ENCODE data around the gene HSPBAP1.
"Not testable (repeated sequence)": the region's sequence is repeated elsewhere in the genome, so short reads cannot be mapped to it uniquely, and the experiment has no call there.

Gene HSPBAP1

DNA sequence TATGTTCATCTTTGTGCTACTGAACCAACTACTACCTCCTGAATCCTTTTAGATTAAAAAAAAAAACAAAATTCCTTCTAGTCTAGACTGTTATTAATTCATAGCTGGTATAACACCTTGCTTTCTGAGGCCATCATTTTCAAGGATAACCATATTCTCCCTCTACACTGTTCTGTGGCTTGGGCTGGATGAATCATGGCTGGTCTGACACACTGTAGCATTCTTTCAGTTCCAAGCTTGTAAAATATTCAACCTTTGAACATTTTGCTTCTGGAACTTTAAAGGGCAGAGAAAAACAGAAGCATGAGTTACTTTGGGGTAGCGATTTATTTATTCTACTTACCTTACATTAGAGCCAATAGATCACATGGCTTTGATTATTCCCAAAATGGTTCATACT is 7.6 kb downstream of the HSPBAP1 start:
- DNase-seq (ENCODE audit: low read depth in 2 of 2, low spot score in 1 of 2), result no peak

DNA sequence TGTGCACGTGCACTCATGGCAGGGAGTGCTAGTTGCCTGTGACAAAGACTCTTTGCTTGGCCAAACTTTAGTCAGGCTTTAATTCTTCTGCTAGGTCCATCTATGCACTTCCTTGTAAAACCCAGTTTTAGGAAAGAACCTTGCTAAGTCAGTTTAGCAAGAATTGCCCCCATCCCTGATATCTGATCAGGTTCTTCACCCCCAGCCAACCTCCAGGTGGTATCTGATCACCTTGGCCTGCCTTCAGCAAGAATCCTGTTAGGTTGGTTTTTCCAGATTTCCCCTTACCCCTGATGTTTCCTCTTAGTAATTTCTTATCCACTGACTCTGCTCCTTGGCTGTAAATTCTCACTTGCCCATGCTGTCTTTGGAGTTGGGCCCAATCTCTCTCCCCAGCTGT is 8.4 kb downstream of the HSPBAP1 start:
- no peak for DNase-seq (ENCODE audit: low read depth in 2 of 2, low spot score in 1 of 2)

DNA sequence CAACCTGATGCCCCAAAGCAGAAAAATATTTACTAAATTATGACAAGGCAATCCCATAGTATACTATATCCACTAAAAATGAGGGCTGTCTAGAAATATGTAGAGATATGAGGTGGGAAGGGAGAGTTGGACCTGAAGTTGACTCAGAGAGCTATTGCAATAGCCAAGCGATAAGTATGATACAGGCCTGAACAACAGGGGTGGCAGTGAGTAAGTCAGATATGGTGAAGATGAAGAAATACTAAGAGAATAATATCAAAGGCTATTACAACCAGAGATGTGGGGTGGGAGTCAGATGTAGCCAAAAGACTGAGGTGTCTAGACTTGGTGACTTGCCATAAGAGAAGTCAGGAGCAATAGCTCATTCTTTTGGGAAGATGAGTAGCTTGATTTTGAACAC is 9.2 kb downstream of the HSPBAP1 start:
- no peak for DNase-seq (ENCODE audit: low read depth in 2 of 2, low spot score in 1 of 2)

DNA sequence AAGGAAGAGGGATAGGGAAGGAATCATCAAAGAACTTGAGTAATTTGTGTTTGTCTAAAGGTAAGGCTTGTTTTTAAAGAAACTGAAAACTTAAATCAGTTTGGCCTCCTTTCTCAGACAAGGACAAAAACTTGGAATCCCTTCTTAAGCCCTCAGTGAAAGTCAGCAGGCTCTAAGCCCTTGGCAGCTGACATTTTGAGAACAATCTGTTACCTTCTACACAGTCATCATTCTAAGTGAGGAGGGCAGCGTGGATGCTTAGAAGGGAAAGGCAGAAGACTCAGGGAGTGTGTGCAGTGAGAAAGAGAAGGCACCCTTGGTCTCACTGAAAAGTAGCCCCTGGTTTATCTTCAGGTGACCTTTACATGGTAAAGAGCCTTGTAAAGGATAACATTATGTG is 10.8 kb downstream of the HSPBAP1 start:
- DNase-seq (ENCODE audit: low read depth in 2 of 2, low spot score in 1 of 2), result no peak

DNA sequence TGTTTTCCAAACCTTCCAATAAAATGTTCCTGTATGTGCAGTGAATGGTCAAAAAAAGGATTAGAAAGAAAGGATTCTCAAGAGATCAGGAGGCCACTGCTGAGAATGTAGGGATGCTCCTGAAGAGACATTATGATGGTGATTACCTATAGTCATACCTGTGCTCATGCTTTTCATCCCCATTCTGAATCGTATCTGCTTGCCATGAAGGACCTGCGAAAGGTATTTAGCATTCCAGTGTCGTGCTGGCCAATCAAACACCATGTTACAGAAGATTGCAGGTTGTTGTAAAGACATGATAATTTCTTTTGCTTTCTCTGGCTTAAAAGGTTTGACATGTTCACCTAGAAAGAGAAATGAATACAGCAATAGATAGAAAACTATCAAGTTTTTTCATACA is 16.1 kb downstream of the HSPBAP1 start:
- DNase-seq (ENCODE audit: low read depth in 2 of 2, low spot score in 1 of 2), result no peak

DNA sequence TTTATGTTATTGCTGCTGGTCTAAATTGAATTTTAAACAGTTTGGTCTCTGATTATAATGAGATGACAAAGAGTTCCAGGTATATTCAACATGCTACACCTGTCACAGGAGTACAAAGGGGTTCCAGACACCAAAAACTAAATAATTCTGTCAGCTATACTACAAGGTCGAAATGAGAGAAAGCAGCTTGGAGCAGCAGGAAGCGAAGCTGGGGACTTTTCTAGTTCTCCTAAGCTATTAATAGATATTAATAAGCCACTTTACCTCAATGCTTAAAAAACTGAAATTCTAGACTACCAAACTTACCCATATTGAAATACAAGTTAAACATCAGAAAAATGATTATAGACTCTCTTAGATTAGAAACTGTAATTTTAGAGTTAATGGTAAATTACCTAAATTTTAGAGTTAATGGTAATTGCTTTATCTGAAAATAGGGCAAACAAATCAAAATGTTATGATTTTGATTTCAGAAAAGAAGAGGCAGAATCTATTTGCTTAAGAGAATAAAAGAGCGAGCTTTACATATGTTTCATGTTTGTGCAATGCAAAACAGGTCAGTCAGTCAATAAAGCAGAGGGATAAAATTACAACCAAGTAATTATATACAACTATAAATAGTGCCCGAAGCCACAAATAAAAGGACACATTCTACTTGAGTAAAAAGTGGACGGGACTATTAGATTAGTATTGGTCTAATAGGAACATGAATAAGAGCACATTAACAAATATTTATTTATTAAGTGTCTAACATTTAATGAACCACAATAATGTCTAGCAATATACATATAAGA is 16.8 kb downstream of the HSPBAP1 start:
- no peak for DNase-seq (ENCODE audit: low read depth in 2 of 2, low spot score in 1 of 2)

DNA sequence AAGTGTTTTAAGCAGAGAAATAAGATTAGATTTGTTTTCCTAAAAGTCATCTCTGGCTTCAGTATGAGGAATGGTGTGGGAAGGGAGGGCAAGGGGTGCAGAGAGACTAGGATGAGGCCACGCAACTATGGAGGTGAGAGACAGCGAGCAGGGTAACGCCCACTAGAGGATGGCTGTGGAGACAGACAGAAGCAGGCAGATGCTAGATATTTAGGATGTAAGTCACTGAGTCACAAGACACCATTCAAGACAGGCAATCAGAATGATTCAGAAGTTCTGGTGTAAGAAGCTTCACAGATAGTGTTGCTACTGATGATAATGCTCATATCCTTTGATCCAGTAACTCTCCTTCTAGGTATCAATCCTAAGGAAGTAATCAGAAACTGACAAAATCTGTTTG is 19.1 kb downstream of the HSPBAP1 start:
- DNase-seq (ENCODE audit: low read depth in 2 of 2, low spot score in 1 of 2), result no peak

DNA sequence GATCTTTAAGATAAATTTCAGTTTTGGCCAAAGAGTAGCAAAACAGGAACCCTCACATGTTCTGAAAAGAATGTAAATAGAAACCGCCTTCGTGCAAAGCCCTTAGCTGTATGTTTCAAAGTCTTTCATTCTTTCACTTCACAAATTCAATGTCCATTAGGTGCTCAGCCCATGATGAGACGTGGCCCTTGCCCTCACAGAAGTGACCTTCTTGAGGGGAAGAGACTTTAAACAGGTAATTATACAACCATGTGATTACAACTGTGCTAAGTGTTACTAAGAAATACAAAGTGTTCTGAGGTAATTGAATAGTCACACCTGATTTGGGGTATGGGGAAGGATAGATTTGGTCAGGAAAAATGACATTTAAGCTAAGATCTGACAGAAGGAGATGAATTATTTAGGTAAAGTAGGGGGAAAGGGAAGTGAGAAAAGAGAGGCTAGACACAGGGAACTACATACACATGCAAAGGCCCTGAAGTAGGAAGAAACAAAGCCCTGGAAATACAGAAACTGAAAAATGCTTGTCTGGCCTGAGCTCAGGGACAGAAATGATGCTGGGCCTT is 19.6 kb downstream of the HSPBAP1 start:
- no peak for DNase-seq (ENCODE audit: low read depth in 2 of 2, low spot score in 1 of 2)

DNA sequence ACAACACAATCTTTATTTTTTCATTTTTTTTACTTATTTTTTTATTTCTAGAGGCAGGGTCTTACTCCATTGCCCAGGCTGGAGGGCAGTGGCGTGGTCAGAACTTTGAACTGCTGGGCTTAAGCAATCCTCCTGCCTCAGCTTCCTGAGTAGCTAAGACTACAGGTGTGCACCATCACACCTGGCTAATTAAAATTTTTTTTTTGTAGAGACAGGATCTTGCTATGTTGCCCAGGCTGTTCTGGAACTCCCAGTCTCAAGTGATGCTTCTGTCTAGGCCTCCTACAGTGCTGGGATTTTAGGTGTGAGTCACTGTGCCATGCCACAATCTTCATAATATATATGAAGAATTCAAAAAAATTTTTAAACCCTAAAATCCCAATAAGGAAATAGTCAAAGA is 20.8 kb downstream of the HSPBAP1 start:
- no peak for DNase-seq (ENCODE audit: low read depth in 2 of 2, low spot score in 1 of 2)

DNA sequence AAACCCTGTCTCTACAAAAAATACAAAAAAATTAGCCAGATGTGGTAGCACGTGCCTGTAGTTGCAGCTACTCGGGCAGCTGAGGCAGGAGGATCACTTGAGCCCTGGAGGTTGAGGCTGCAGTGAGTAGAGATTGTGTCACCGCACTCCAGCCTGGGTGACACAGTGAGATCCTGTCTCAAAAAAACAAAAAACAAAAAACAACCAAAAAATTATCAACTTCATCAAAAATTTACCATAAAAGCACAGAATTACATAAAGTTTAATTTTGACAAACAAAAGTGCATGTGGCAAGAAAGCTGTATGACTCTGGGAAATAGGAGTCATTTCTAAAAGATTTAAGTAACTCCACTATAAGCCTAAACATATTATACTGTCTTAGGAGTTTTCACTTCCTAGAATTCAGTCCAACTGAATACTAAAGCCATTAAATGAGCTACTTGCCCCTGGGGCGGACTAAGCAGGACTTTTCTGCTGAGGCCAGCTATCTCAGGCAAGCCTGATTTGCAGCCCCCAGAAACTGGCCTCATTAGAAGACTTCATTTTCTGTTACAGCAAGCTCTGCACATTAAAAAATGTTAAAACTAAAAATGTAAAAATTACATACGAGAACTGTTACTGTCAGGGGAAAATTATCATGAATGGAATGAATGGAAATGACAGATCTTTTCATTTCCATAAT is 23.0 kb downstream of the HSPBAP1 start:
- DNase-seq (ENCODE audit: low read depth in 2 of 2, low spot score in 1 of 2), result no peak

DNA sequence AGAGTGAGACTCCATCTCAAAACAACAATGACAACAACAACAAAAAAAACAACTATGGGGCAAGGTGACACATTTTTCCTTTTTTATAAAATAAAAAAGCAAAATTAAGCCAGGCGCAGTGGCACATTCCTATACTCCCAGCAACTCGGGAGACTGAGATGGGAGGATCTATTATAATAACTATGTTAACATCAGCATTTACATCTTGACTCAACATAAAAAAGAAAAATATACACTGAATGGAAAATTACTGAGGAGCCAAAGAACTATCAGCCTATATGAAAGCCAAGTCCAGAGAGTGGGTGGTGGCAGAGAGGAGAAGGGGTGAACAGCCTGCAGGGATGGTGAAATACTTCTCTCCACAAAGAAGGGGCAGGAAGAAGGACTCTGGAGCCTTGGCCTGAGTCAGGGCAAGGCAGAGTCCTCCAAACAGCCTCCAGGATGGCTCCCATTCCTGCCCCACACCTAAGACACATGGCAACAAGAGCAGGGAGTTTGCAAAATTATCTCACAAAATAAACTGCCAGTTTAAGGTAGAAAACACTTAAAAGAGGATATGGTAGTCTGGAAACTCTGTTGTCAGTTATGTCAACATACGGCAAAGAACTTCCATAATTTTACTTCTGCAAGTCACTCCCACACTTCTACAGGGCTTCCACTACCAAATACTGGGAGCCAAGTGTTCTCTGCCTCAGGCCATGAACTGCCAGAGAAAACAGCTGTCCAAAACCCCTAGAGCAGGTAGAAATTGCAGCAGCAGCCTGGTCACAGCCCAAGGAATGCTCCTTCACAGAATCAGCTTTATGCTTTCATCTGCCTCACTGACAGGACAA is 25.9 kb downstream of the HSPBAP1 start:
- no peak for DNase-seq (ENCODE audit: low read depth in 2 of 2, low spot score in 1 of 2)

DNA sequence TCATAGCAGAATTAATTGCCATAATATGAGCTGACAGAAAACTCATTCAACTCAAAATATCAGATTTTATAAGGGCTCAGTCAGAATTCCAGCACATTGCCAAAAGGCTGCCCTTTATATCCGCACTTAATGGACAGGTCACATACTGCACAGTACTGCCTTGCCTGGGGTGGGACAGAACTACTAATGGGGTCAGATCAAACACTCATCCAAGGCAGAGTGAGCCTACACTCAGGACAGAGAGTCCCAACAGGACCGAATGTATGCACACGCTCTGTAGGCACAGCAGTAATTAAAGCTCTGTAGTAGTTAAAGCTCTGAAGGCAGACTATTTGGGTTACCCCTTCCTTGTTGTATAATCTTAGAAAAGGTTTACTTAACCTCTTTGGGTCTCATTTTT is 27.2 kb downstream of the HSPBAP1 start:
- no peak for DNase-seq (ENCODE audit: low read depth in 2 of 2, low spot score in 1 of 2)

DNA sequence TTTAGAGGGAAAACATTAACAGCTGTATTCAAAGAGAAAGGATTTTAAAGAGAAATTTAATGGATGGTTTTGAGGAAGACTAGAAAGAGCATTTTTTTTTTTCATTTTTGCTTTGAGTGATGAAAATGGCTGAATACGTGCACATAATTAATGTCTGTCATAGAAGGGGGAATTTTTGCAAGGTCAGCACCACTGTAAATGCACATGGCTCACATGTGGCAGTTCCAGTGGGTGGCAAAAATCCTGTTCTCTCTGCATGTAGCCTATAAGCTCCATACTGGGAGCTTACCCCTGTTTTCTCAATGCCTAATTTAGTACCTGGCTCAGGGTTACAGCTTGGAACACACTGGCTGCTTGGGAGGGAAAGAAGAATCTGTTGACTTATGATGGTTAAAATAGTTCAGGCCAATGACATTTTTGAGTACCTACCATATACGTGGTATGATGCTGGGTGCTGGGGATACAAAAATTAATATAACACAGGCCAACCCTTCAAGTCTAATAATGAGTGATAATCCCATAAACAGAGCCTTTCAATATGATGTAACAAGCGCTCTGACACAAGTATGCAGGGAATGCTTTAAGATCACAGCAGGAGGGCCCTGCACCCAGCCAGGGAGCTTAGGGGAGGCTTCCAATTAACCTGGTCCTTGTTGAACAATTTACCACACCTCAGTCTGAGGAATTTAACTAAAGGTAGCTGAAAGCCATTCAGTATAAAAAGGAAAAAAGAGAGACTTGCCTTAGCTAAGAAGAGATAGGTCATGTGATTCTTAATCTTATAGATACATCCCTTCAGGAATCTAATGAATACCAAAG is 33.0 kb downstream of the HSPBAP1 start:
- no peak for DNase-seq (ENCODE audit: low read depth in 2 of 2, low spot score in 1 of 2)

DNA sequence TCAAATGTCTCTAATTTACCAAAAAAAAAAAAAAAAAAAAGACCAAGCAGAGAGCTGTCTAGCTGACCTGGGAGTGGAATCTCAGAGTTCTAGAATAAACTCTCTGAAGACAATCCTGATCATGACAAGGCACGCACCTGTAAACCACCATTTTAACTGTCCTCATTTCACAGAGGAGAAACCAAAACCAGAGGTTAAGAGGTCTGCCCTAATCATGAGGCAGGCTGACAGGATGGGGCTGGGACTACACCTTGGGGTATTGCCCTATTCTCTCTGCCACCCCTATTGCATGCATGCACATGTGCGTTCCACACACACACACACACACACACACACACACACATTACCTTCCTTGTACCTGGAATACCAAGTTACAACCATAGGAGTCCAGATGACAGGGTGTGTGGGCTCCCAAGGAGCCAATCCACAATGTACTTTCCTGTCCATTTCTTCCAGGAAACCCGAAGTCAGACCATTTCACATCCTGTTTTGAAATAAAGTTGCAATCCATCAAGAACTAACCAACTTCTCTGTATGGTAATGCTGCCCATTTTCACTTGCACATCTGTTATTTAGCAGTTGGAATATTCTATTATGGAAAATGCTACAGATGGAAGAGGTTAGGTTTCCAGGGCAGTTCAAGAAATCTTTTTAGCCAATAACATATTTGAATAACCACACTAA is 34.6 kb downstream of the HSPBAP1 start:
- DNase-seq (ENCODE audit: low read depth in 2 of 2, low spot score in 1 of 2), result no peak

DNA sequence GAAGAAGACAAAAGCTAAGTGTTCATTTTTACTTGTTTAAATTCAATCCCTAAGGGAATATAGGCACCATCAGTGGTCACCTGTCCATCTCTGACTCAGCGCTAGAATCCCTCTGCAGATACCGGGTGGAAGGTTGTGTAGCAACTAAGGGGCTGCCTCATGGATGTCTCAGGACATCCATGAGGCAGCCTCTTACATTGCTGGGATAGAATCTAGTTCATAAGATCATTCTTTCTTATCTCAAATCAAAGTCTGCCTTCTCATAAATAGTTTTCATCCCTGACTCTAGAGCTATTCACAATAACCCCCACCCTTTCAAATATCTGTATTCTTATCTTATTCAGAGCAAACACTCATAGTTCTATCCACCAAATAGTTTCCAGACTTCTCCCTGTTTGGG is 38.1 kb downstream of the HSPBAP1 start:
- no peak for DNase-seq (ENCODE audit: low read depth in 2 of 2, low spot score in 1 of 2)

DNA sequence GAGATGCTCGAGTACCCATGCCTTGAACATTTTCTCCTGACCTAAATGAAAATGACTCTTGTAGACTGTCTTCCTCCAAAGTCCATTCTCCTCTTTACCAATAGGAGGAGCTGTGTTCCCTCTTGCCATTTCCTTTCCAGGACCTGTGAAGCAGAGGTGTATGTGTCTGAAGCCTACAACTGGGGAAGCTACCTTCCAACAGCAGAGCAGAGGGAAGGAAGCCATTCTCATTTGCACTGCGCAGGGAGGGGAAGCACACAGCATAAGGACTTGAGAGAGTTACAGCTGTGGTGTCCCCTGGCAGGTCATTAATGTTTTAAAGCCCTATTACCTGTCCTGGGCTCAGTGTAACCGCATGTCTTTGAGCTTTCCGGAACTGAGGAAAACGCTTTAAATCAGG is 38.7 kb downstream of the HSPBAP1 start:
- DNase-seq (ENCODE audit: low read depth in 2 of 2, low spot score in 1 of 2), result no peak

DNA sequence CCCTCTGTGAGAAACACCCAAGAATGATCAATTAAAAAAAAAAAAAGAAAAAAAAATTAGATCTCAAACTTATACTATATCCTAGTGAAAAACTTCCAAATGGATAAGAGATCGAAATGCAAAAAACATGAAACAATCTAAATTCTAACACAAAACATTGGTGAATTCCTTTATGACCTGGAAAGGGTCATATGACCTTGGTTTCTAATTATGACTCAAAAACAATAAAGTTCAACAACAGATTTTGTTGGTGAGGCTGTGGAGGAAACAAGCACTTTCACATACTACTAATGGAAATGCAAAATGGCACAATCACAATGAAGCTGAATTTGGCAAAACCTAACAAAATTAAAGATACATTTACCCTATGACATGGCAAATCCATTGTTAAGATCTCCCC is 45.3 kb downstream of the HSPBAP1 start:
- DNase-seq (ENCODE audit: low read depth in 2 of 2, low spot score in 1 of 2), result no peak

DNA sequence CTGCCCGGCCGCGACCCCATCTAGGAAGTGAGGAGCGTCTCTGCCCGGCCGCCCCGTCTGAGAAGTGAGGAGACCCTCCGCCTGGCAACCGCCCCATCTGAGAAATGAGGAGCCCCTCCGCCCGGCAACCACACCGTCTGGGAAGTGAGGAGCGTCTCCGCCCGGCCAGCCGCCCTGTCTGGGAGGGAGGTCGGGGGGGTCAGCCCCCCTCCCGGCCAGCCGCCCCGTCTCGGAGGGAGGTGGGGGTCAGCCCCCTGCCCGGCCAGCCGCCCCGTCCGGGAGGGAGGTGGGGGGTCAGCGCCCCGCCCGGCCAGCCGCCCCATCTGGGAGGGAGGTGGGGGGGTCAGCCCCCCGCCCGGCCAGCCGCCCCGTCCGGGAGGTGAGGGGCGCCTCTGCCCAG is 46.3 kb downstream of the HSPBAP1 start:
- DNase-seq (ENCODE audit: low read depth in 2 of 2, low spot score in 1 of 2), result not testable (repeated sequence)

DNA sequence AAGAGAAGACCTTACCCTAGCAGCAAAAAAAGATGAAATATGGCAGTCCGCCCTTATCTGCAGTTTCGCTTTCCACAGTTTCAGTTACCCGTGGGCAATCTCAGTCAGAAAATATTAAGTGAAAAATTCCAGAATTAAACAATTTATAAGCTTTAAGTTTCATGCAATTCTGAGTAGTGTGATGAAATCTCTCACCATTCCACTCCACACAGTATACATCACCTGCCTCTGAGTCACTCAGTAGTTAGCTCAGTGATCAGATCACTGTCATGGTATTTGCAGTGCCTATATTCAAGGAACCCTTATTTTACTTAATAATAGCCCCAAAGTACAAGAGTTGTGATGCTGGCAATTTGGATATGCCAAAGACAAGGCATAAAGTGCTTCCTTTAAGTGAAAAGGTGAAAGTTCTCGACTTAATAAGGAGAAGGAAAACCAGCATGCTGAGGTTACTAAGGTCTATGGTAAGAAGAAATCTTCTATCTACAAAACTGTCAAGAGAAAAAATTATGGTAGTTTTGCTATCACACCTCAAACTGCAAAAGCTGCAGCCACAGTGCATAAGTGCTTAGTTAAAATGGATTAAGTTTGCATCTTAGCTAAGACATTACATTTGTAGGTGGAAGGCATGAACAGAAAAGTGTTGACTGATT is 48.1 kb downstream of the HSPBAP1 start:
- DNase-seq (ENCODE audit: low read depth in 2 of 2, low spot score in 1 of 2), result no peak

All from stimulated activated CD8-positive, alpha-beta memory T cell treated with anti-CD3 and anti-CD28 coated beads, Interleukin-4, amount 100 ng/mL, for 1 hour (primary cell).